AG10803 (cell line): ENCODE data around the gene NEU2.

ENCODE experiments used
- DNase-seq: peaks from one replicate; pipeline ENCODE4 v3.0.0; 2010; ENCODE audit warnings: low read depth
- H3K4me3 ChIP-seq: 2 replicates; pipeline ENCODE4 v1.5.1; 2011; ENCODE audit warnings: mild to moderate bottlenecking, low read length, control low read depth
- CTCF ChIP-seq: conservative IDR thresholded peaks from 2 replicates; pipeline ENCODE4 v1.5.1; 2011; ENCODE audit warnings: mild to moderate bottlenecking, low read length, control low read depth, inconsistent platforms

Gene NEU2

GRCh38 chr2:233040571-233040970 lies 8.1 kb downstream of the NEU2 start:
- H3K4me3 ChIP-seq = no peak overlapping the region
- no peak for DNase-seq
- TF ChIP-seq CTCF = no peak

- no peak for DNase-seq
- no peak for TF ChIP-seq CTCF
- no peak overlapping the region for H3K4me3 ChIP-seq
These were observed 9.4 kb downstream of the NEU2 start for GRCh38 chr2:233041722-233042323.

- TF ChIP-seq CTCF = no peak
- no peak overlapping the region for H3K4me3 ChIP-seq
- no peak for DNase-seq
These were observed 10.1 kb downstream of the NEU2 start for GRCh38 chr2:233042549-233042948.

GRCh38 chr2:233044974-233045605 lies 12.6 kb downstream of the NEU2 start:
- DNase-seq = no peak
- no peak overlapping the region for H3K4me3 ChIP-seq
- no peak for TF ChIP-seq CTCF

GRCh38 chr2:233047206-233047605 lies 14.7 kb downstream of the NEU2 start:
- DNase-seq = no peak
- TF ChIP-seq CTCF = no peak
- no peak overlapping the region for H3K4me3 ChIP-seq

- no peak for TF ChIP-seq CTCF
- H3K4me3 ChIP-seq = no peak overlapping the region
- no peak for DNase-seq
These were observed 15.2 kb downstream of the NEU2 start for GRCh38 chr2:233047667-233048066.

GRCh38 chr2:233048569-233049193 lies 16.2 kb downstream of the NEU2 start:
- DNase-seq = no peak
- TF ChIP-seq CTCF = no peak
- H3K4me3 ChIP-seq = no peak overlapping the region
